HG03196 (cell line): ENCODE results near the gene FAM193A.
"Not testable (repeated sequence)": the region's sequence is repeated elsewhere in the genome, so short reads cannot be mapped to it uniquely, and the experiment has no call there.

Source experiments
- ATAC-seq: cut with Tn5 transposase; IDR thresholded peaks from one replicate; pipeline ENCODE4 v1.9.1; 2021; ENCODE audit not compliant: unreplicated experiment

Gene FAM193A

DNA sequence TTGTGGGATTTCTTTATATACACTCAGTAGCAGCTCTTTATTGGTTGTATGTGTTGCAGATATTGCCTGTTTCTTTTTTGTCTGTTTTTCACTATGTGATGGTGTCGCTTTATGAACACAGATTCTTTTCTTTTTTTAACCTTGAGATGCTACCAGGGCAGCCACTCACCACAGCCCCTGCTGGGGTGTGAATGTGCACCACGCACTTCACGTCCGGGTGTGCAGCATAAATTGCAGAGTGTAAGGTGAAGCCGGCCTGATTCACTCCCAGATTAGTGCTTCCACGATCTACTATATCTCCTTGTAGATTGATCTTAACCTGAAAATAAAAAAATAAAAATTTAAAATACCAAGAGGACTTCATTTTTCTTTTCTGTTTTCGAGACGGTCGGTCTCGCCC, 71.4 kb downstream of the FAM193A start:
- no peak for ATAC-seq

DNA sequence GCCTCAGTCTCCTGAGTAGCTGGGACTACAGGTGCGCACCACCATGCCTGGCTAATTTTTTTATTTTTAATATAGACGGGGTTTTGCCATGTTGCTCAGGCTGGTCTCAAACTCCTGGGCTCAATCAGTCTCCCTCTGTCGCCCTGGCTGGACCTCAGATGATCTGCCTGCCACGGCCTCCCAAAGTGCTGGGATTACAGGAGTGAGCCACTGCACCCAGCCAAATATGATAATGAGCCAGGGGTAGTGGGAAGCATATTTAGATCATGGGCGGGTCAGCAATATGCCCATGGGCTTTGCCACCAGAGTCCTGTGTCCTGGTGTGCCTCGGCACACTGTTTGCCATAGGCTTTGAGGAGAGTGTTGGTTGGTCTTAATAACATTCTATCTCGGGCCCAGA, 71.8 kb downstream of the FAM193A start:
- no peak for ATAC-seq

- no peak for ATAC-seq
Measured at GRCh38 chr4:2615821-2616220, 79.4 kb downstream of the FAM193A start.

- no peak for ATAC-seq
Measured at GRCh38 chr4:2617955-2618354, 81.5 kb downstream of the FAM193A start.

DNA sequence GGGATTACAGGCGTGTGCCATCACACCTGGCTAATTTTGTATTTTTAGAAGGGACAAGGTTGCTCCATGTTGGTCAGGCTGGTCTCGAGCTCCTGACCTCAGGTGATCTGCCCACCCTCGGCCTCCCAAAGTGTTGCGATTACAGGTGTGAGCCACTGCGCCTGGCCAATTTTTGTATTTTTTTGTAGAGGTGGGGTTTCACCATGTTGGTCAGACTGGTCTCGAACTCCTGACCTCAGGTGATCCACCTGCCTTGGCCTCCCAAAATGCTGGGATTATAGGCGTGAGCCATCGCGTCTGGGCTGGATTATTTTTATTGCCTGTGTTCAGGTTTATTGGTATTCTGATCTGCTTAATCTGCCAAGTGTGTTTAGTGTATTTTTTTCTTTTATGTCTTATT, 82.3 kb downstream of the FAM193A start:
- ATAC-seq = not testable (repeated sequence)

GRCh38 chr4:2619459-2619858, 83.0 kb downstream of the FAM193A start:
- ATAC-seq = no peak

DNA sequence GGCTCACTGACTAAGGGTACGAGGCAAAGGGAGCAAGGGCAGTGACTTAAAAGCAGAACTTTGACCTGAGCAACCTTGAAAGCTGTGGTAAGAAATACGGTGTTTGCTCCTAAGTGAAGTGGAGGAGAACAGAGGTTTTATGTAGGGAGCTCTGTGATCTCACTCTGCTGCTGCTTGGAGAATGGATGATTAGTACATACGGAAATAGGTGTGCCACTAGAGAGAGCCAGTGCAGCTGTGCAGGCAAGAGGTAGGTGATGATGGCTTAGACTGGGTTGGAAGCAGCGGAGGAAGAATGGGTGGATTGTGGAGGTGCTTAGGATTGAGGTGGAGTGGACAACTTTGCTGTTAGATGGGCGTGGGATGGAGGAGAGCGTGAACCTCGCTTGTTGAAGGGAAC, 85.0 kb downstream of the FAM193A start:
- ATAC-seq = no peak

DNA sequence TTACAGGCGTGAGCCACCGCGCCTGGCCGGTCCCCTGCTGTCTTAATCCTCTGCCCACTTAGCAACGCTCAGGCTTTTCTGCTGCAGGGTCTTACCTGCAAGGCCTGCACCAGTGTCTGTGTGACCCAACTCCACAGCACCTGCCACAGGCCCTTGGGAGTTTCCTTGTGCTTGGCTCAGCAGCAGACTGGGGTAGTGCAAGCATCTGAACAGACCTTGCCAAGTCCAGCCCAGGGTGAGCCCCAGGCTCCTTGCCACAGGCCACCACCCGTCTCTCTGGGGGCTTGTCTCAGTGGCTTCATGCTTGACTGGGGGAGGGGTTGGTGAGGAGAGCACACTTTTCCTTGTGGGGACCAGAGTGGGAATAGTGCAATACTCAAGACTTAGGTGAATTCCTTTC, 87.0 kb downstream of the FAM193A start:
- no peak for ATAC-seq

DNA sequence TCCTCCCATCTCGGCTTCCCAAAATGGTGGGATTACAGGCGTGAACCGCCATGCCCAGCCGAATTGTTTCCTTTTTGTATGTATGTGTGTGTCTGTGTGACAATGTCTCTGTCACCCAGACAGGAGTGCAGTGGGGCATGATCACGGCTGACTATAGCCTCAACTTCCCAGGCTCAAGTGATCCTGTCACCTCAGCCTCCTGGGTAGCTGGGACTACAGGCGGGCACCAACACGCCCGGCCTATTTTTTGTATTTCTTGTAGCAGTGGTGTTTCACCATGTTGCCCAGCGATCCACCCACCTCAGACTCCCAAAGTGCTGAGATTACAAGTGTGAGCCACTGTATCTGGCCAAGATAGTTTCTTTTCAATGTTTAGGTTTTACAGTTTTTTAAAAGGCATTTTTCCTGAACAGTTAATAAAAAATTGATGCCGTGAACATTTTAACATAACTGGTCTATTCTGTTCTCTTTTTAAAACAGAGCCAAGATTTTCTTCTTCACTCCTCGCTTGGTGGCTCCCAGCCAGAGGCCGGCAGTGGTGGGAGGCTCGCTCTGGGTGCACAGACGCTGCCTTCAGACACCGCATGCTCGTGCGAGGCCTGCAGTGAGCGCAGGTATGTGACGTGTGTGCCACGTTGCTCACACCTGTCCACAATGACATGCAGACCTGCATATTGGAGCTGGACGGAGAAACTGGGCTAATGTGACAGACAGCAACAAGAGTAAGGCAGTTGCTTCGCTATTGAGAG, 88.5 kb downstream of the FAM193A start:
- no peak for ATAC-seq

DNA sequence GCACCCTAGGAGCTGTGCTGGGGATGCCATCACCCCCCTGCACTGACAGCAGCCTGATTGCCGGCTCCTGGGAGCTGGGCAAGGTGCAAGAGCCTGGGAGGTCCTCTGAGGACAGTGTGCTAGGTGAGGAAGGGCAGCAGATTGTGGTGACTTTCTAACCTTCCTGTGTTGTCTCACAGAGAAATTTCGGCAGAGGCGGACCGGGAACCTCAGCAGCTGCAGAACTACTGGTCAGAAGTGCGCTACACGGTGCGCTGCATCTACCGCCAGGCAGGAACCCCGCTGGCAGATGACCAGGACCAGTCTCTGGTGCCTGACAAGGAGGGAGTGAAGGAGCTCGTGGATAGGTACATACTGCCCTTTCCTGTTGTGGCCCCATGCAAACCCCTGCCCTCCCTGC, 89.8 kb downstream of the FAM193A start:
- no peak for ATAC-seq

DNA sequence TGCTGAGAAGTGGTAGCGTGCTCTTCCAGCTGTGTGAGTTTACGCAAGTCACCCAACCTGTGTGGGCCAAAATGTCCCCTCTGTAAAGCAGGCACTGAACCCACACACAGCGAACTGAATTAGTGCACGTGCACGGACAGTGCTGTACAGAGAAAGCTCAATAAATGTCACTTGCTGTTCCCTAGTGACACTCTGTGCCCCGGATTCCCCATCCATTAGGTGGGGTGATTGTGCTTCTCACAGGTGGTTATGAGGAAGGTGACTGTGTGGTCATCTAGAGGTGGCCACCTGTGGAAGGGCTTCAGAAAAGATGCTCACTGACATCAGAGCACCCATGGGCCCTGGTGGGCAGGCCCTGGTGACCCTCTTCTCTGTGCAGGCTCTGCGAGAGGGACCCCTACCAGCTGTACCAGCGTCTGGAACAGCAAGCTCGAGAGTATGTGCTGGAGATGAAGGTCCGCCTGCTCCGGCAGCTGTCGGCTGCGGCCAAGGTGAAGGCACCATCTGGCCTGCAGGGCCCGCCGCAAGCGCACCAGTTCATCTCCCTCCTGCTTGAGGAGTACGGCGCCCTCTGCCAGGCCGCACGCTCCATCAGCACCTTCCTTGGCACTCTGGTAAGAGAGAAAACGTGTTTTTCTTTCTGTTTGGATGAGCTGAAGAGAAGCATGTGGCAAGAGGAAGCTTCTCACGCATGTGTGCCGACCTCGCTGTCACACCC, 94.3 kb downstream of the FAM193A start:
- ATAC-seq = no peak

- ATAC-seq = no peak
Measured at GRCh38 chr4:2634014-2634413, 97.6 kb downstream of the FAM193A start.

- ATAC-seq = no peak
Measured at GRCh38 chr4:2636331-2636730, 99.9 kb downstream of the FAM193A start.

- ATAC-seq = not testable (repeated sequence)
Measured at GRCh38 chr4:2636994-2637393, 100.5 kb downstream of the FAM193A start.

- no peak for ATAC-seq
Measured at GRCh38 chr4:2637956-2638552, 101.6 kb downstream of the FAM193A start.

GRCh38 chr4:2638730-2639129, 102.3 kb downstream of the FAM193A start:
- ATAC-seq = no peak

DNA sequence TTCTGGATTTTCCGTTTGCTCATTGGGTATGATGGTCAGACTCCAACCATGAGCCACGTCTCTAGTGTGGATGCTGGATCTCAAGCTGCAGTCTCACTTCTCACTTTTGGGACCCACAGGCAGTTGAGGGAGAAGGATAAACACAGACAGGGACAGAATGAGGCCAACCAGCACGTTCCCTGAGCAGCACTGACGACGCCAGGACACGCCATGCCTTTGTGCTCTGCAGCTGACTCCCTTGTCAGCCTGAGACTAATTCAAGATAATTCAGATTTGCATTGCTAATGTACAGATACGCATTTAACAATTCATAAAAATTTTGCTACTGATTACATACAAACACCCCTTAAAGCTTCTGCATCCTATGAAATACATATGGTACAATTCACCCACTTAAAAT, 106.5 kb downstream of the FAM193A start:
- ATAC-seq = no peak

- no peak for ATAC-seq
Measured at GRCh38 chr4:2643555-2643954, 107.1 kb downstream of the FAM193A start.

DNA sequence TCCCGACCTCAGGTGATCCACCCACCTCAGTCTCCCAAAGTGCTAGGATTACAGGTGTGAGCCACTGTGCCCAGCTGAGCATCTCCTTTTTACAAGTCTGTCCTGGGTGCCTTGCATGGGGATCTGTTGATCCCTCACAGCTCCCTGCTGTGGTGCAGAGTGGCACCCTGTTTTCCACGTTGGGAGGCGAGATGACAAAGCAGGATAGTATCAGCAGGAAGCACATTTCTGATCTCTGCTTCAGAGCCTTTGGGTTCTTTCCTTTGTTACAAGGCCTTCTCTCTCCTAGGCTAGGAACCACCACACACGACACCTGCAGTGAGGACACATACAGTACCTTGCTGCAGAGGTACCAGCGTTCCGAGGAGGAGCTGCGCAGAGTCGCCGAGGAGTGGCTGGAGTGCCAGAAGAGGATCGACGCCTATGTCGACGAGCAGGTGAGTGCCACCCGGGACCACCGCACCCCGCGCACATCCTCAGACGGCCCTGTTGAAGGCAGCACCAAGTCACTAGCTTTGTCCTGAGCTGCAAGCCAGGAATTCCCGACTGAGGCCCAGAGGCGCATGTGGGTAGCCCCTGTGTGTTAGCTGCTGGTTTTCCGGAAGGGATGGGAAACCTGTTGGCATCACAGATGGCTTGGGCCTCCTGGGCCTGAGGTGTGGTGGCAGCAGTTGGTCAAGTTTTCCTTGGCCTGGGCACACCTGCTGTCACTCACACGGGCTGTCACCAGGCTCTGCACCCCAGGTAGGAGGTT, 110.1 kb downstream of the FAM193A start:
- no peak for ATAC-seq

GRCh38 chr4:2647403-2648158, 111.1 kb downstream of the FAM193A start:
- ATAC-seq = no peak
